ENCODE results near the gene NR6A1. TPM values are rescaled to one million over a fixed set of nuclear protein-coding genes. Genes with fewer than 3 reads are reported as not detected.

The NR6A1 gene
- total RNA-seq, 1 experiment from 2014 or later, result 1.1 TPM

DNA sequence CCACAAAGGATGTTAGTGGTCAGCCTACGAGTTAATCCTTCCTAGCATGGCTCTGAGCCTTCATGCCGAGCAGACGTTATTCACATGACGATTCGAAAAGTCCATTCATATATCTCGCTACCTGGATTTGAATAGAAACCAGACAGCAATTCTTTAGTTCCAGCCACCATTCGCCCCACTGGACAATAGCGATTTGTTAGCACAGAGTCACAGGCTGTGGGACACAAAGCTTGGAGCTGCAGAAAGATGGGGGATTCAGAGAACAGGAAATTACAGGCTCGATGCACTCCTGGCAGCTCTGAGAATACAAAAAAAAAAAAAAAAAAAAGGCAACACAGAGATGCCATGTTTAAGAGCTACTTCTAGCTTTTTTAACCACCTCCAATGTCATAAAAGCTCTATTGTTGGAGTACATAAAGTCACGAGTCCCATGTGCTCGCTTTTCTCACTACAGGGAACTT is 110.7 kb downstream of the NR6A1 start:
- DNase-seq (ENCODE audit: low read depth), result peak; percentile 82

DNA sequence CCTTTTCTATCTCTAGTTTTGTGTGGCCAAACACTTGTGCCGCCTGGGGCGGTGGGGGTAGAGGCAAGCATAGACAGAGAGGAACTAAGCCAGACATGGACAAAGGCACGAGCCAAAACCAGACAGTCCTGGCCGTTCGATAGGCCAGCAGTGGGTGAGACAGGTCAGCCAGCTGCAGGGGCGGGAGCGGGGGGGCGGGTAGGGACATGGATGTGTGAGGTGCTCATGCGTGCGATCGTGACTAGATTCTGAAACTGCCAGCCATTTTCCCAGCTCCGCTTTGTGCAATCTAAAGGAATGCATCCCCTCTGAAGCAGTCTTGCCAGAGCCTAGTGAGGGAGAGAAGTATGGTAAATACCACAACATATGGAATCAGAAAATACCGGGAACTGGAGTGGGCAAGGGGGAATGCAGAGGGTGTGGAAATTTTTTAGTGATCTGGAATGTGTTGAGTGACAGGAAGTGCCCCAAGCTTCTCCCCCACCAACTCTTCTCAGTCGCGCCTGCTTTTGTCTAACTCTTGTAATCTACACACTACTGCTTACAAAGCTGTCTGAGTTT is 111.9 kb downstream of the NR6A1 start:
- peak; percentile 97 for DNase-seq (ENCODE audit: low read depth)

GRCh38 chr9:124658165-124659017 is 112.7 kb downstream of the NR6A1 start:
- peak; percentile 98 for DNase-seq (ENCODE audit: low read depth)

GRCh38 chr9:124657516-124657915 is 113.6 kb downstream of the NR6A1 start:
- DNase-seq (ENCODE audit: low read depth), result no peak

DNA sequence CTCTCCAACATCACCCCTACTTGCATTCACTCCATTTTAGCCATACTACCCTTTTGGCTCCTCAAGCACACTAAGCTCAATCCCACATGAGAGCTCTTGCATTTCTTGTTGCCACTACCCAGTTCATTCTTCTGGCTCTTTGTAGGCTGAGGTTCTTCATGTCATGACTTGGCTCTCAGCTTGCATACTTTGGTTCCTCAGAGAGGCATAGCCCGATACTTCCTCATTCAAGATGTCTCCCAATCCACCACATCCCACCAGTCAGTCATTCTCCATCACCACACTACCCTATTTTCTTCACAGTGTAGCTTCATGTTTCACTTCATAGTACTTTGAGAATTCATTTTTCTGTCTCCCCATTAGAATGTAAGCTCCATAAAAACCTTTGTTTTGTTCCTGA is 116.7 kb downstream of the NR6A1 start:
- no peak for DNase-seq (ENCODE audit: low read depth)

DNA sequence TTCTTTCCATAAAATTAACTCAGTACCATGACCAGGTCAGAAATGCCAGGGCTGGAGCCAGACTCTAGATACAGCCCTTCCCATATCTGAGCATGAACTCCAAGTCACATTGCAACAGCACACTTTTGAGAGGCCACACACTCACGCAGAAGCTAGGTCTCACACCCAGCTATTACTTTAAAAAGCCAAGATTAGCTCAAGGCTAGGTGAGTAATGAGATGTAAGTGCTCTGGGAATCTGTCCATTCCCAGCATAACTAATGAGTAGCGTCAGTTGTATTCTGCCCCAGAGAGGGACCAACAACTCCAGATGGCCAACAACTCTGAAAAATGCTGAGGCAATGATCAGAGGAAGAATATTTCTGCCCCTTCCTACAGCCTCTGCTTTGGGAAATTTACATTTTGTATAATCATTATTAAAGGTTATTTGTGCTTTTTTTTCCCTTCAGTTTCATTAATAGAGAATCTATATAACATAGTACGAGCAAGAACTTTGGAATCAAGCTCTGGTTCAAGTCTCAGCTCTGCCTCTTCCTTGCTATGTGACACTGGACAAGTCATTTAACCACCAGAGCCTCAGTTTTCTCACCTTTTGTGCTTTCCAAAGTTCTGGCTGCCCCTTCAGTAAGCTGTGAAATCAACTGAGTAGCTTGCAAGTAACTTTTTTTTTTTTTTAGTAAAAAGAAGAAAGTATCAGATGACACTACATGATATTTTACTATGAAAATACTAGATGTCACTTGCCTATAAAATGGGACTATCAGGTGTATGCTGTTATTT is 118.3 kb downstream of the NR6A1 start:
- DNase-seq (ENCODE audit: low read depth), result peak; percentile 72

- no peak for DNase-seq (ENCODE audit: low read depth)
Observed at GRCh38 chr9:124652203-124652602, 118.9 kb downstream of the NR6A1 start.

GRCh38 chr9:124645274-124645673 is 125.8 kb downstream of the NR6A1 start:
- no peak for DNase-seq (ENCODE audit: low read depth)

DNA sequence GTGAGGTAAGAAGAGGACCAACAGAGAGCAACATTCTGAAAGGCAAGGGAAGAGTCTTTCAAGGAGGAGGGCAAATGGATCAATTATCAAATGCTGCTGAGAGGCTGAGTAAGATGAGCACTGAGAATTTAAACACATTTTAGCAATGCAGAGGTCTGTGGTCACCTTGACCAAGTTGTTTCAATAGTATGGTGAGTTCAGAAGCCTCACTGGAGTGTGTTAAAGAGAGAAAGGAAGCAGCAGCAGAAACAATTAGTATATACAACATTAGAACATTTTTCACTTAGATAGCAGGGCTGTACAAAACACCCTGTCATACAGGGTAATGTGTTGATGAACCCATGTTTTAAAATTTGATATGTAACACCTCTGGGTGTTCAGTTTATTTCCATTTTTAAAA is 131.5 kb downstream of the NR6A1 start:
- DNase-seq (ENCODE audit: low read depth), result no peak

- DNase-seq (ENCODE audit: low read depth), result no peak
Observed at GRCh38 chr9:124635285-124635684, 135.8 kb downstream of the NR6A1 start.

- DNase-seq (ENCODE audit: low read depth), result peak; percentile 16
Observed at GRCh38 chr9:124632077-124632621, 139.0 kb downstream of the NR6A1 start.

- no peak for DNase-seq (ENCODE audit: low read depth)
Observed at GRCh38 chr9:124631326-124631725, 139.8 kb downstream of the NR6A1 start.

DNA sequence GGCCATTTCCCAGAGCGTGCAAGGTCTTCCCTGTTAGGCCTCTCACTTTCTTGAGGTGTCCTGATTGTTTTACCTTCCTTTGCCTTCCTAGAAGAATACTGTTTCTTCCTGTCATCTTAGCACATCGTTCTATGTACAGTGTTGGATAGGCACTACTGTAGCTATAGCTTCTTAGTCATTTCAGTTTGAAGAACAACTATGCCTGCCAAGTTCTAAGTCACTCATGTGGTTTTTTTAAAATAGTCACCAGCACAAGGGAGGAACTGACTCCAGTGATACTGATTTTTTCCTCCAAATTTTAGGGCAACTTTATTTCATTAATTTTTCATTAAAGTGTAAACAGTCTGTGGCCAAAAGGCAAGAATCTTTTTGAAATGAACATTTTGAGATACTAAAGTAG is 141.5 kb downstream of the NR6A1 start:
- DNase-seq (ENCODE audit: low read depth), result peak; percentile 65

DNA sequence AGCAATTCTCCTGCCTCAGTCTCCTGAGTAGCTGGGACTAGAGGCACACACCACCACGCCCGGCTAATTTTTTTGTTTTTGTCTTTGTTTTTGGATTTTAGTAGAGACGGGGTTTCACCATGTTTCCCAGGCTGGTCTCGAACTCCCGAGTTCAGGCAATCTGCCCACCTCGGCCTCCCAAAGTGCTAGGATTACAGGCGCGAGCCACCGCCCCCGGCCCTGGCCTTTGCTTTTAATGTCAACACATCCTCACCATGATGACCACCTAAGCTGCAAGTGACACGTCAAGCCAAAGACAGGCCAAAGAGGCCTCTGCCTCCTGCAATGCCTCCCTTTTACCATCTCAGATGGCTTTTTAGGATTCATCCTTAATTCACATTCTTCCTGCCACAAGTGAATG is 142.4 kb downstream of the NR6A1 start:
- no peak for DNase-seq (ENCODE audit: low read depth)

DNA sequence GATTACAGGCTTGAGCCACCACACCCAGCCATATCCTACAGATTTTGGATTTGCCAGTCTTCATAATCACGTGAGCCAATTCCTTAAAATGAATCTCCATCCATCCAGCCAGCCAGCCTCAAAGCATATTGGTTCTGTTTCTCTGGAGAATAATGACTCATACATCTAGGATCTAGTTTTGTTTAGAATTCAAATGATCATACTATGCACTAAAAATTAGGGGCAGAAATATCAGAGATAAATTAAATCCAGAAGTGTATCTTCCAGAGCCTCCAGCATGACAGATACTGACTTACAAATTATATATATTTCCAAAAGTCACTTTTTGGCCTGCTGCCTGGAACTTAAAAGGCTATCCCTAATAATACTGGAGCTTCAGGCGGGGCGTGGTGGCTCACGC is 144.8 kb downstream of the NR6A1 start:
- DNase-seq (ENCODE audit: low read depth), result peak; percentile 17

DNA sequence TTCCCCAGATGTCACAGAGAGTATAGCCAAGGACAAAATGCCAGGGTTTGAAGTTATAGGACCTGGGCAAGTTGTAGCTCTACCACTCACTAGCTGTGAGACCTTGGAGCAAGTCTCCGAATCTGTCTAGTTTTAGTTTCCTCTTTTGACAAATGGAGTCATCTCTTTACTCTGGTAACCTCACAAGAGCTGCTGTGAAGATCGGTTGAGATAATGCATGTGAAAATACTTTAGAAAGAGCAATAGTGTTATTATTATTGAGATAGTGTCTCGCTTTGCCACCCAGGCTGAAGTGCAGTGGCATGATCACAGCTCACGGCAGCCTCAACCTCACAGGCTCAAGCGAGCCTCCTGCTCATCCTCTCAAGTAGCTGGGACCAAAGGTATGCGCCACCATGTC is 146.0 kb downstream of the NR6A1 start:
- DNase-seq (ENCODE audit: low read depth), result no peak

DNA sequence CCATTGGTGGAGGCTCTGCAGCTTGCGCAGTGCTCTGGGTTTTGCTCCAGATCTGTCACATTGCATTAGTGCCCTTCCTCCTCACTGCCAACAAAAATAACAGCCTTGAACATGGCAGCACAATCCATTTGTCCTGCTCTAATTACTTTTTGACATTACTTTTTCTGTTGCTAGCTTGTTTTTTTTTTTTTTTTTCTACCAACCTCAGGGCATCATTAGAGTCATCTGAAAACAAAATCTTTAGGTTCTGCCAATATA is 146.4 kb downstream of the NR6A1 start:
- DNase-seq (ENCODE audit: low read depth), result no peak

DNA sequence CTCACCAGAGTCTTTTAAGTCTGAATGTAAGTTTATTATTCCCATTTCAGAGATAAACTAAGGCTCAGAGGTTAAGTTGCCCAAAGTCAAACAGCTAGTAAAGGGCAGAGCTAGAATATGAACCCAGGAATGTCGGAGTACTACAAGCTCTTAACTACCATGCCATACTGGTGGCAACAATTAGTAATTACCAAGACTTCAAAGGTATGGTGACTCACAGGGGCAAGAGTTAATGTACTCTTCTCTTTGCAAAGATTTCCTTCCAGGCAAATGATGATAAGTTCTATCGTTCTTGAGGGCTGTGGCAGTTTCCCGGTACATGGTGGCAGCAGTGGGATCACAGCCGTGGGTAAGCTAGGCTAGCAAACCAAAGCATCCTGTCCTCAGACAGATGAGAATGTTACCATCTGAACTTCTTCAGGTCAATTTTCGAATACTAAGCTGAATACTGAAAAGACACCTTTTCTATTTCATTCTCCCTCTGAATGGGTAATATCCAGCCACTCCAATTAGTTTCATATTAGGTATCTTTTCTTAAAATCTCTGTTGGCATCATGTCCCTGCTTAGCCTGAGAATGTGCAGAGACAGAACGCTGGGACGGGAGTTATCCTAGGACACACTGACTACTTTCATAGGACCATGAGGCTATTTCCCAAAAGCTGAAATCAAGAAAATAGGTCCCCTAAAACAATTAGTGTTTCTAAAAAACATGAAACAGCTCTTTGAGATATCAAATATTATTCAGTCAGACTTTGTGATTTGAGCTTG is 147.0 kb downstream of the NR6A1 start:
- DNase-seq (ENCODE audit: low read depth), result no peak

DNA sequence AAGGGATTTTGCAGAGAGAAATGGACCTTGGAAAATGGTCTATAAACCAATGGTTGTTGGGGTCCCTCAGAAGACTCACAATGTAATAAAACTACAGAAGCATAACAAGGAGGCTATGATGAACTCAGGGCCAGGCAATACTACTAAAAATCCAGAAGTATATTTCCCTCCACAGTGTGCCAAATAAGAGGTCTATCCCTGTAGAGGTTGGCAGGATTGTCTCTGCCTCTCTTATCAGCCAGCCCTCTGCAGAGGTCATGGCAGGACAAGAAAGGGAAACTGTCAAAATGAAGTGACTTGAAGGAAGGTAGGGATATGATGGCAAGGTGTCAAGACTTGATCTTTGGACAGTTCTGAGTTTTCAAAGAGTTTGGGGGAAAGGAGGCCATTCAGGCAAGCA is 148.2 kb downstream of the NR6A1 start:
- no peak for DNase-seq (ENCODE audit: low read depth)

DNA sequence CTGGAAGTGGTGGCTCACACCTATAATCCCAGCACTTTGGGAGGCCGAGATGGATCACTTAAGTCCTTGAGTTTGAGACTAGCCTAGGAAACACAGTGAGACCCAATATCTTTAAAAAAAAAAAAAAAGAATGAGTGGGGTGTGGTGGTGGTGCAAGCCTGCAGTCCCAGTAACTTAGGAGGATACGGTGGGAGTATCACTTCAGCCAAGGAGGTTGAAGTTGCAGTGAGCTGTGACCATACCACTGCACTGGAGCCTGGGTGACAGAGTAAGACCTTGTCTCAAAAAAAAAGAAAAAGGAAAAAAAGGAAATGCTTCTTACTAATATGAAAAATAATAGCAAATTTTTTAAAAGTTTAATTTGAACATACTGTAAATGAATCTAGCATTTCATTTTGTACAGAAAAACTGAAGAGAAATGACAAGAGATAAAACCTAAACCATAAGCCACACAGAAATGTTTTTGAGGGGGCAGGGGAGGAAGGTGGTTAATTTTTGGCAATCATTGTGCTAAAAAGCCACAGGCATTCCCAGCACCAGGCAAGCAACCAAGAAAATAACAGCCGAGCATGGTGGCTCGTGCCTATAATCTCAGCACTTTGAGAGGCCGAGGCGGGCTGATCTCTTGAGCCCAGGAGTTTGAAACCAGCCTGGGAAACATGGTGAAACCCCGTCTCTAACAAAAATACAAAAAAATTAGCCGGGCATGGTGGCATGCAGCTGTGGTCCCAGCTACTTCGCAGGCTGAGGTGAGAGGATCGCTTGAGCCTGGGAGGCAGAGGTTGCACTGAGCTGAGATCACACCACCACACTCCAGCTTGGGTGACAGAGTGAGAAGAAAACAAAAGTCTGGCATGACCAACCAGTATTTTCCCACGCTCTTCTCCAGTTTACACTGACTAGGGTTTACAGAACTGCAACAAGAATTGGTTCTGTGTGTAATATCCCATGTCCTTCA is 149.5 kb downstream of the NR6A1 start:
- peak; percentile 61 for DNase-seq (ENCODE audit: low read depth)

All from LHCN-M2 (cell line).